T1000 (cell line): ENCODE measurements around the gene FUT8.

Experiments used
- DNase-seq: peaks from one replicate; lab custom pipeline; 2025; ENCODE audit warnings: mixed read lengths; lab: John Stamatoyannopoulos, UW

FUT8 gene

DNA sequence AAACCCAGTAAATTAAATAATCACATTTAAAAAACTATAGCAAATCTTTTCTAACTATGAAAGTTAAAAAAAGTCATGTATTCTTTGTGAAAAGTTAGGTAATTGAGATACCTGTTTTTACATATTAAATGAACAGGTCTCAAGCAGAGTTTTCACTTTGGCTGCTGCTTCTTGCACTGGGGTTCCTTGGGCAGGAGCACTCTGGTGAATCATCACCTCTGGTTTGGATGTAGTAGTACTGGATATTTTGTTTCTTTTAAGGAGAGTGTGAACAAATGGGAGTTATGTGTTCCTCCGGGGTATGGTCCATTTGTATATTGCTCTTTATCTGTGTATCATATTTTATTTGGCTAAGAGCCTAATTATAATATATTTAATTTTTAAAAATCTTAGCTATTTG is 82.7 kb downstream of the FUT8 start:
- no peak for DNase-seq

DNA sequence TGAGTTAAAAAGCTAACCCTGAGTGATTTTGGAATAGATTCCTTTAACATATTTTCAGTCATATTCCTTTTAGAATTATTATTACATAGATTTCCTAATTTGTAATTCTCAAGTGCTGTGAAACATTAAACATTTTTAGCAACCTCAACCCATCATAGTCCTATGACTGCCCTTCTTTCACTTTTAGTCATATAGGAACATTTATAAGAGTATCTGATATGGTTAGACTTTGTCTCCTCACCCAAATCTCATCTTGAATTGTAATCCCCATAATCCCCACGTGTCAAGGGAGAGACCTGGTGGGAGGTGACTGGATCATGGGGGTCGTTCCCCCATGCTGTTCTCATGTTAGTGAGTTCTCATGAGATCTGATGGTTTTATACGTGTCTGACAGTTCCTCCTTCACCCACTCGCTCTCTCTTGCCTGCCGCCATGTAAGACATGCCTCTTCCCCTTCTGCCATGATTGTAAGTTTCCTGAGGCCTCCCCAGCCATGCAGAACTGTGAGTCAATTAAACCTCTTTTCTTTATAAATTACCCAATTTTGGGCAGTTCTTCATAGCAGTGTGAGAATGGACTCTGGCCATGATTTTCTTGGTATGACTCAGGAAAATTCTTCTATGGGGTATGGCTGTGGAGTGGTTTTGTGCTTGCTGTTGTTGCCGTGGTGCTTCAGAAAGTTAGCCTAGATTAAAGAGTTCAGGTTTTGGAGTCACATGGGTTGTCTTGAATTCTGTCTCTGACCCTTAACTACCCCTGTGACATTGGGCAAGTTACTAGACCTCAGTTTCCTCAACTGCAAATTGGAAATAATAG is 83.9 kb downstream of the FUT8 start:
- no peak for DNase-seq

GRCh38 chr14:65499138-65499537 is 86.6 kb downstream of the FUT8 start:
- DNase-seq: no peak

DNA sequence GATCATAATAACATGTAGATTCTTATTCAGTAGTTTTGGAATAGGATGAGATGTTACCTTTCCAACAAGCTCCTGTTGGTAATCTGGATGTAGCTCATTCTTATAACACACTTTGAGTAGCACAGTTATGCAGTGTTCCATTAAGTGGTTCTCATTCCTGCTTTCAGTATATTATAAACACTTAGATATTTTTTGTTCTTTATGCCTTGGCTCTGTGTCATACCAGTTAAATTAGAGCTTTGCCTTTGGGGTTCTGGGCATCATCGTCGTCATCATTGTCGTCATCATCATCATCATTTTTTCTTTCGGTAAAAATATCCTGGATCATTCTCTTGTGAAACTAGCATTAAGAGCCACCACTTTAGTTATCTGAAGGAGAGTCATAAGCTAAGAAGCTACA is 87.5 kb downstream of the FUT8 start:
- no peak for DNase-seq

- DNase-seq: no peak
These were observed 88.8 kb downstream of the FUT8 start for GRCh38 chr14:65501328-65501727.

GRCh38 chr14:65502676-65503124 is 90.2 kb downstream of the FUT8 start:
- no peak for DNase-seq

DNA sequence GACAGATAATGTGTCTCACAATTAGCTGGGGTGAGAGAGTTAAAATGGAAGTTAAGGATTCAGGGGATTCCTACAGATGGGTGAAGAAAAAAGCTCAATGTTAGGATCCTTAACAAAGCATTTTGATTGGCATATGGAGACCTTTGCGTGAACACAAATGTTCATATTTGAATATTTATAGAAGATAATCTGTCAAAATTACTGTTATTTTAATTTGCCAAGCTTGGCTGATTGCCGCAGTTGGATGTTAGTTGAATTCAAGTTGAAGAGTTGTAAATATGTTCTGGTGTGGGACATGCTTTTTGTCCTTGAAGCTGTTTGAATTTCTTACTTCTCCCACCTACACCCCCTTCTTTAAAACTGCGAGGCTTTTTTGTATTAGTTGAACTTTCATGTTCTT is 91.2 kb downstream of the FUT8 start:
- DNase-seq: no peak

DNA sequence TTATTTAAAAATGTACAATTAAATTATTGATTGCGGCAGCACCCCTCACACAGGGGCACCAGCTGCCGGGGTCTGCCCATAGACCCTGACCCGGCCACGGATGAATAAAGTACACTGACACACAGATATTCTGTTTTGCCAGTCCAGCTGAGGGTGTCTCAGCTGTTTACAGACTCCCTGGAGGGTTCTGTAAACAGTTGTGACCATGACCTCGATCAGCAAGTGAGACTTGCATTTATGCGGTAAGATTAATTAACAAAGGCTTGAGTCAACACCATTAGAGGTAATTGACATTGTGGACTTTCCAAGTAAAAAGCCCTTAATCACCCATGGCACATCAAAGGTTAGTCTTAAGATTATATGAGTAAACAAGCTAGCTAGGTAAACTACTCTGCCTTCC is 94.3 kb downstream of the FUT8 start:
- DNase-seq: no peak

GRCh38 chr14:65509842-65510241 is 97.3 kb downstream of the FUT8 start:
- no peak for DNase-seq

GRCh38 chr14:65513671-65514070 is 101.1 kb downstream of the FUT8 start:
- DNase-seq: no peak

- no peak for DNase-seq
These were observed 105.4 kb downstream of the FUT8 start for GRCh38 chr14:65517635-65518542.

DNA sequence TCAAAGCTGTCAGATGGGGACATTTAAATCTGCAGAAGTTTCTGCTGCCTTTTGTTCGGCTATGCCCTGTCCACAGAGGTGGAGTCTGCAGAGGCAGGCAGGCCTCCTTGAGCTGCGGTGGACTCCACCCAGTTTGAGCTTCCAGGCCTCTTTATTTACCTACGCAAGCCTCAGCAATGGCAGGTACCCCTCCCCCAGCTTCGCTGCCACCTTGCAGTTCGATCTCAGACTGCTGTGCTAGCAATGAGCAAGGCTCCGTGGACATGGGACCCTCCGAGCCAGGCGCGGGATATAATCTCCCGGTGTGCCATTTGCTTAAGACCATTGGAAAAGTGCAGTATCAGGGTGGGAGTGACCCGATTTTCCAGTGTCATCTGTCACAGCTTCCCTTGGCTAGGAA is 115.5 kb downstream of the FUT8 start:
- no peak for DNase-seq

DNA sequence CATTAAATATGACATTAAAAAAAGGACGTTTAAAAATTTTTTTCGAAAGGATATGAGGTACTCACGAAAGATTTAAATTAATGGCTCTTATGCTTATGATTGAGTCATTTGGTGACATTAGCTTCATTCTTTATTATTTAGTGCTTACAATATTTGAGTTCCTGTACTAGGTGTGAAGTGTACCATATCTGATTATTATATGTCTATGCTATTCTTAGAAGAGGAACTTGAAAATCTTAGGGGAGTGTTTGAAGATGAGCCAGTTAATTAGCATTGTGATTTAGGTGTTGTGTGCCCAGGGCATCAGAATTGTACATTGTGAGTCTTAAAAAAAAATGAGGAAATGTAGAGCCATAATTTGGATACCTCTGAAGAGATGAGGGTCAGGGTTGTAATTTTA is 118.6 kb downstream of the FUT8 start:
- DNase-seq: no peak

GRCh38 chr14:65533736-65534404 is 121.3 kb downstream of the FUT8 start:
- DNase-seq: no peak

DNA sequence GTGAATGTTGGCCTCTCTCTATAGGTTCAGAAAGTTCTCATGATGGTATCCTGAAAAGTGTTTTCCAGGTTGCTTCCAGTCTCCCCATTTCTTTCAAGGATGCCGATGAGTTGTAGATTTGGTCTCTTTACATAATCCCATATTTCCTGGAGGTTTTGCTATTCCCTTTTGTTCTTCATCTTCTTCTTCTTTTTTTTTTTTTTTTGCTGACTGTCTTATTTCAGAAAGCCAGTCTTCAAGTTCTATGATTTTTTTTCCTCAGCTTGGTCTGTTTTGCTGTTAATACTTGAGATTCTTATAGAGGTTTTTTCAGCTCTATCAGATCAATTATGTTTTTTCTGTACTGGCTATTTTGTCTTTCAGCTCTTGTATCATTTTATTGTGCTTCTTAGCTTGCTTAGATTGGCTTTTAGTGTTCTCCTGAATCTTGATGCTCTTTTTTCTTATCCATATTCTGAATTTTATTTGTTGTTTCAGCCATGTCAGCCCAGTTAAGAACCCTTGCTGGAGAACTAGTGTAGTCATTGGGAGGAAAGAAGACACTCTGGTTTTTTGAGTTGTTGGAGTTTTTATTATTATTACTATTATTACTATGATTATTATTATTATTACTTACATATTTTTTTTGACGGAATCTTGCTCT is 124.4 kb downstream of the FUT8 start:
- no peak for DNase-seq

DNA sequence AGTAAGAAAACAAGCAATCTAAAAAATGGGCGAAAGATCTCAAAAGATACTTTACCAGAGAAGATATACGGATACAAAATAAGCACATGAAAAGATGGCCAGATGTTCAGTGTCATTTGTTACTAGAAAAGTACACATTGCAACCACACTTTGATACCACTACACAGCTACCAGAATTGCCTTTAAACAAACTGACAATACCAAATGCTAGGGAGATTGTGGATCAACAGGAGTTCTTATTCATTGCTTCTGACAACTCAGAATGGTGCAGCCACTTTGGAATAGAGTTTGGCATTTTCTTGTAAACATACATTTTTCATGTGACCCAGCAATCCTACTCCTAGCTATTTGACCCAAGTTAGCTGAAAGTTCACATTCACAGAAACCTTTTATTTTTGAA is 136.3 kb downstream of the FUT8 start:
- no peak for DNase-seq

DNA sequence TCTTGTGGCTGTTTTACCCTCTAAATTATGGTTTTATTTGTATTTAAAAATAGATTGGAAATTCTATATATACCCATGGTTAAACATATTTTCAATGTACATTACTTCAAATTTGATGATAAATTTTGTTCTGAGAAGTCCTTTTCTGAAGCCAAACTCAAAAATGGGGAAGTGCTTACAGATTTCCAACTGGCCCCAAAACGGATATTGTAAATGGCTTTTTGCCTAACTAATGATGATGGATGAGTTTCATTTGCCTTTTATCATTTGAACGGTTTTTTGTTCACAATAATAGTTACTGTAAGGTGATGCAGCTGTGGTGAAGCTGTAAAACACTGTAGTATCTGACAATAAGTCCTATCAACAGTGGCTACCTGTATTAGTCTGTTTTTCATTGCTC is 136.9 kb downstream of the FUT8 start:
- no peak for DNase-seq

GRCh38 chr14:65550779-65551643 is 138.5 kb downstream of the FUT8 start:
- DNase-seq: no peak

GRCh38 chr14:65552724-65553123 is 140.2 kb downstream of the FUT8 start:
- DNase-seq: no peak

GRCh38 chr14:65554837-65555236 is 142.3 kb downstream of the FUT8 start:
- no peak for DNase-seq

- no peak for DNase-seq
These were observed 142.8 kb downstream of the FUT8 start for GRCh38 chr14:65555358-65555757.
